ENCODE data around the gene KDM2A.

GRCh38 chr11:67268962-67269268 is 149.9 kb downstream of the KDM2A start:
- no peak for TF ChIP-seq POLR2A (IDR thresholded peaks at IDR 0.05)
- no peak for TF ChIP-seq CTCF (IDR thresholded peaks at IDR 0.05)
